WTC11 (cell line): ENCODE data around the gene SFRP2. TPM values are rescaled to one million over a fixed set of nuclear protein-coding genes. Genes with fewer than 3 reads are reported as not detected.

Experiments
- ATAC-seq: fragments of 200-7000 bp; cut with Tn5 transposase; 2 replicates; pipeline ENCODE4 v1.10.0; 2021; ENCODE audit warnings: mild to moderate bottlenecking, moderate library complexity
- Bru-seq: library from RNA; stranded (reverse); fragments of 400-500 nt; gene quantifications from one replicate; lab custom pipeline; 2021; lab: Mats Ljungman, UMichigan
- CTCF ChIA-PET: fragments of 300-600 bp; sonication (Branson Sonifier 250); formaldehyde crosslinking; loops from one replicate; lab custom pipeline; 2021; ENCODE audit warnings: antibody characterized with exemption; lab: Charles Lee
- POLR2A ChIA-PET: fragments of 350-600 bp; sonication (Branson Sonifier 250); formaldehyde crosslinking; loops from one replicate; lab custom pipeline; 2021; ENCODE audit warnings: antibody characterized with exemption; lab: Charles Lee
- DNase-seq: peaks from one replicate; pipeline ENCODE4 v3.0.0; 2021; ENCODE audit warnings: low spot score
- H3K27ac Mint-ChIP-seq: 2 replicates; pipeline ENCODE4 v1.8.0; 2021; ENCODE audit warnings: mixed read lengths
- H3K27me3 Mint-ChIP-seq: 2 replicates; pipeline ENCODE4 v1.8.0; 2021; ENCODE audit warnings: low read depth, mild to moderate bottlenecking, moderate library complexity, mixed read lengths
- H3K36me3 Mint-ChIP-seq: 2 replicates; pipeline ENCODE4 v1.8.0; 2021; ENCODE audit warnings: mixed read lengths
- H3K4me1 Mint-ChIP-seq: 2 replicates; pipeline ENCODE4 v1.8.0; 2022; ENCODE audit warnings: mixed read lengths
- H3K4me3 Mint-ChIP-seq: 2 replicates; pipeline ENCODE4 v1.8.0; 2021; ENCODE audit warnings: mild to moderate bottlenecking, moderate library complexity, mixed read lengths
- H3K9me3 Mint-ChIP-seq: 2 replicates; pipeline ENCODE4 v1.8.0; 2021; ENCODE audit warnings: mixed read lengths
- AR ChIP-seq: fragments of 250-450 bp; sonication (Bioruptor Pico); IDR thresholded peaks from 2 replicates; pipeline ENCODE4 v1.9.0; 2021; ENCODE audit warnings: mild to moderate bottlenecking
- ATF2 ChIP-seq: sonication (generic); formaldehyde crosslinking; IDR thresholded peaks from 2 replicates; pipeline ENCODE4 v1.8.1; 2022; ENCODE audit warnings: low read depth, missing genetic modification reagents, borderline replicate concordance
- CBFB ChIP-seq: sonication (generic); formaldehyde crosslinking; IDR thresholded peaks from 2 replicates; pipeline ENCODE4 v1.8.1; 2022; ENCODE audit warnings: mild to moderate bottlenecking, low read depth, missing genetic modification reagents
- CDX4 ChIP-seq: fragments of 250-450 bp; sonication (Bioruptor Pico); IDR thresholded peaks from 2 replicates; pipeline ENCODE4 v1.9.0; 2021; ENCODE audit warnings: moderate library complexity, mild to moderate bottlenecking, inconsistent platforms, borderline replicate concordance
- EMX1 ChIP-seq: fragments of 250-450 bp; sonication (Bioruptor Pico); IDR thresholded peaks from 2 replicates; pipeline ENCODE4 v1.8.0; 2021; ENCODE audit warnings: mild to moderate bottlenecking
- ESRRA ChIP-seq: sonication (generic); formaldehyde crosslinking; IDR thresholded peaks from 2 replicates; pipeline ENCODE4 v1.8.1; 2022; ENCODE audit warnings: mild to moderate bottlenecking, missing genetic modification reagents, borderline replicate concordance
- ETV6 ChIP-seq: sonication (generic); formaldehyde crosslinking; IDR thresholded peaks from 2 replicates; pipeline ENCODE4 v1.8.1; 2022; ENCODE audit warnings: mild to moderate bottlenecking, missing genetic modification reagents
- FOXJ3 ChIP-seq: sonication (generic); formaldehyde crosslinking; IDR thresholded peaks from 2 replicates; pipeline ENCODE4 v1.9.0; 2021; ENCODE audit warnings: missing genetic modification reagents, mild to moderate bottlenecking, borderline replicate concordance
- JUN ChIP-seq: sonication (generic); formaldehyde crosslinking; IDR thresholded peaks from 2 replicates; pipeline ENCODE4 v1.8.0; 2023; ENCODE audit warnings: mild to moderate bottlenecking, missing genetic modification reagents
- MXD4 ChIP-seq: fragments of 250-450 bp; sonication (Bioruptor Pico); IDR thresholded peaks from 2 replicates; pipeline ENCODE4 v1.8.0; 2021; ENCODE audit warnings: mild to moderate bottlenecking, moderate library complexity, borderline replicate concordance
- NFATC4 ChIP-seq: fragments of 250-450 bp; sonication (Bioruptor Pico); IDR thresholded peaks from 2 replicates; pipeline ENCODE4 v1.9.0; 2021; ENCODE audit warnings: mild to moderate bottlenecking
- NFE2L1 ChIP-seq: sonication (generic); formaldehyde crosslinking; IDR thresholded peaks from 2 replicates; pipeline ENCODE4 v1.8.1; 2023; ENCODE audit warnings: missing genetic modification reagents
- NFYB ChIP-seq: sonication (generic); formaldehyde crosslinking; conservative IDR thresholded peaks from 2 replicates; pipeline ENCODE4 v1.8.0; 2022; ENCODE audit warnings: low read depth, missing genetic modification reagents
- NR1H2 ChIP-seq: sonication (generic); formaldehyde crosslinking; IDR thresholded peaks from 2 replicates; pipeline ENCODE4 v1.9.0; 2021; ENCODE audit warnings: mild to moderate bottlenecking, moderate library complexity, missing genetic modification reagents
- NR2C2 ChIP-seq: sonication (generic); formaldehyde crosslinking; IDR thresholded peaks from 2 replicates; pipeline ENCODE4 v1.8.0; 2022; ENCODE audit warnings: mild to moderate bottlenecking, missing genetic modification reagents
- OVOL2 ChIP-seq: fragments of 250-450 bp; sonication (Bioruptor Pico); IDR thresholded peaks from 2 replicates; pipeline ENCODE4 v1.9.0; 2021; ENCODE audit warnings: mild to moderate bottlenecking, borderline replicate concordance
- PREB ChIP-seq: sonication (generic); formaldehyde crosslinking; IDR thresholded peaks from 2 replicates; pipeline ENCODE4 v1.8.1; 2022; ENCODE audit warnings: mild to moderate bottlenecking, missing genetic modification reagents, moderate library complexity, borderline replicate concordance
- RELA ChIP-seq: sonication (generic); formaldehyde crosslinking; IDR thresholded peaks from 2 replicates; pipeline ENCODE4 v1.8.1; 2022; ENCODE audit warnings: missing genetic modification reagents, mild to moderate bottlenecking, borderline replicate concordance
- SMAD4 ChIP-seq: sonication (generic); formaldehyde crosslinking; IDR thresholded peaks from 2 replicates; pipeline ENCODE4 v1.8.0; 2022; ENCODE audit warnings: mild to moderate bottlenecking, missing genetic modification reagents
- TCF7 ChIP-seq: sonication (generic); formaldehyde crosslinking; IDR thresholded peaks from 2 replicates; pipeline ENCODE4 v1.8.0; 2022; ENCODE audit warnings: mild to moderate bottlenecking, low read depth, missing genetic modification reagents, moderate library complexity
- TEAD1 ChIP-seq: sonication (generic); formaldehyde crosslinking; IDR thresholded peaks from 2 replicates; pipeline ENCODE4 v1.8.0; 2022; ENCODE audit warnings: mild to moderate bottlenecking, missing genetic modification reagents
- TP53 ChIP-seq: sonication (generic); formaldehyde crosslinking; IDR thresholded peaks from 2 replicates; pipeline ENCODE4 v1.8.1; 2023; ENCODE audit warnings: mild to moderate bottlenecking, missing genetic modification reagents
- ZNF219 ChIP-seq: sonication (generic); formaldehyde crosslinking; IDR thresholded peaks from 2 replicates; pipeline ENCODE4 v1.8.0; 2023; ENCODE audit warnings: missing genetic modification reagents, mild to moderate bottlenecking, borderline replicate concordance
- ZNF232 ChIP-seq: sonication (generic); formaldehyde crosslinking; IDR thresholded peaks from 2 replicates; pipeline ENCODE4 v1.8.0; 2022; ENCODE audit warnings: mild to moderate bottlenecking, missing genetic modification reagents
- ZNF396 ChIP-seq: fragments of 250-450 bp; sonication (Bioruptor Pico); IDR thresholded peaks from 2 replicates; pipeline ENCODE4 v1.8.0; 2021; ENCODE audit warnings: mild to moderate bottlenecking, moderate library complexity, borderline replicate concordance
- ZNF416 ChIP-seq: fragments of 250-450 bp; sonication (Bioruptor Pico); IDR thresholded peaks from 2 replicates; pipeline ENCODE4 v1.9.0; 2021; ENCODE audit warnings: mild to moderate bottlenecking, inconsistent platforms
- ZNF423 ChIP-seq: fragments of 250-450 bp; sonication (Bioruptor Pico); IDR thresholded peaks from 2 replicates; pipeline ENCODE4 v2.1.2; 2022; ENCODE audit warnings: mild to moderate bottlenecking, moderate library complexity
- ZSCAN18 ChIP-seq: fragments of 250-450 bp; sonication (Bioruptor Pico); IDR thresholded peaks from 2 replicates; pipeline ENCODE4 v2.1.2; 2022; ENCODE audit warnings: mild to moderate bottlenecking, moderate library complexity
- long read RNA-seq, 3 experiments: library from RNA in 1 of 3; library from capped mRNA in 1 of 3; library from polyadenylated mRNA in 1 of 3; unstranded in 2 of 3; stranded (forward) in 1 of 3; transcript quantifications; one replicate each; pipeline ENCODE4 v2.0.0, GENCODE V29; 2021
- total RNA-seq: library from RNA; stranded (reverse); gene quantifications from 3 replicates; pipeline ENCODE4 v1.2.3, GENCODE V29; 2021

SFRP2 gene
- total RNA-seq (417 to 505 TPM (median 497 TPM) in 3 replicates), Bru-seq, nascent RNA (percentile 99 among the genes with signal in this experiment)
- long read RNA-seq, experiment 1, transcript SFRP2-201 (3 exons, 2,032 nt), result major isoform, 1,259 of 1,289 reads
- long read RNA-seq, experiment 1, partial matches to known transcripts, result 27 of 1,289 reads
- long read RNA-seq, experiment 1, other reads (novel, unspliced or antisense), result 3 of 1,289 reads
- long read RNA-seq, experiment 2, transcript SFRP2-201 (3 exons, 2,032 nt), result major isoform, 1,046 of 1,198 reads
- long read RNA-seq, experiment 2, partial matches to known transcripts, result 16 of 1,198 reads
- long read RNA-seq, experiment 2, other reads (novel, unspliced or antisense), result 136 of 1,198 reads
- long read RNA-seq, experiment 3, partial matches to known transcripts, result 127 of 129 reads
- long read RNA-seq, experiment 3, other reads (novel, unspliced or antisense), result 0 of 129 reads

- ChIA-PET CTCF (interaction anchor here (0.7 to 1.2 kb wide), 3 partner anchors 25 to 294 kb away, joined by 3 read pairs; no protein-coding TSS in a partner anchor), POLR2A (interaction anchor here (0.6 to 0.7 kb wide), 2 partner anchors 238 to 296 kb away, joined by 4 to 7 read pairs; no protein-coding TSS in a partner anchor)
- Mint-ChIP-seq H3K9me3 (no peaks in the 10 kb centered on the region), H3K36me3 (peaks cover 46% of the 10 kb centered on the region), H3K4me1 (peaks cover 49% of the 10 kb centered on the region), H3K27ac (peak within 1 kb of the TSS; percentile 99), H3K27me3 (no peaks in the 10 kb centered on the region), H3K4me3 (peak within 1 kb of the TSS; percentile 98)
- ATAC-seq (peak; percentile 38), DNase-seq (peak; percentile 86)
- no peak for TF ChIP-seq AR (CRISPR knock-in tag)
- TF ChIP-seq RELA (CRISPR knock-in tag), result peak; percentile 79; the same call in 1 of the 2 replicates
- TF ChIP-seq ATF2 (CRISPR knock-in tag), result no peak
- no peak for TF ChIP-seq NFE2L1
- peak; percentile 49 for TF ChIP-seq TEAD1 (CRISPR knock-in tag)
- TF ChIP-seq ETV6 (CRISPR knock-in tag), result peak; percentile 61
- TF ChIP-seq NFATC4 (CRISPR knock-in tag), result no peak
- 0 out of 2 replicates have a peak, but pooled peaks have one; percentile 22 for TF ChIP-seq ZNF219 (CRISPR knock-in tag)
- TF ChIP-seq ZNF423 (CRISPR knock-in tag), result peak; percentile 94
- no peak for TF ChIP-seq FOXJ3
- TF ChIP-seq TCF7, result peak; percentile 11; the same call in 1 of the 2 replicates
- no peak for TF ChIP-seq ZNF232 (CRISPR knock-in tag)
- no peak for TF ChIP-seq PREB
- TF ChIP-seq ZSCAN18 (CRISPR knock-in tag), result no peak
- peak; percentile 7; the same call in 1 of the 2 replicates for TF ChIP-seq JUN
- TF ChIP-seq NR1H2, result no peak
- peak; percentile 30; the same call in 1 of the 2 replicates for TF ChIP-seq TP53 (CRISPR knock-in tag)
- TF ChIP-seq EMX1 (CRISPR knock-in tag), result 0 out of 2 replicates have a peak, but pooled peaks have one; percentile 0
- no peak for TF ChIP-seq OVOL2 (CRISPR knock-in tag)
- TF ChIP-seq NR2C2 (CRISPR knock-in tag), result no peak
- TF ChIP-seq ESRRA (CRISPR knock-in tag), result peak; percentile 62; the same call in 1 of the 2 replicates
- no peak for TF ChIP-seq CDX4
- no peak for TF ChIP-seq ZNF396 (CRISPR knock-in tag)
- TF ChIP-seq CBFB, result no peak
- TF ChIP-seq ZNF416 (CRISPR knock-in tag), result no peak
- TF ChIP-seq MXD4 (CRISPR knock-in tag), result no peak
- peak; percentile 18; the same call in 1 of the 2 replicates for TF ChIP-seq SMAD4 (CRISPR knock-in tag)
- TF ChIP-seq NFYB (CRISPR knock-in tag), result no peak
Measured at GRCh38 chr4:153788413-153789276, at the start of gene SFRP2. Gene SFRP2 (minus strand): TSS chr4:153789083. CDS start chr4:153788835, 248 bp downstream.
